ENCODE measurements around the gene U2AF2.

U2AF2 gene

GRCh38 chr19:55677572-55678028, 22.8 kb downstream of the U2AF2 start:
- DNase-seq = no peak

- DNase-seq = no peak
Observed at GRCh38 chr19:55678121-55678671, 23.4 kb downstream of the U2AF2 start.

- DNase-seq = no peak
Observed at GRCh38 chr19:55679343-55680257, 24.8 kb downstream of the U2AF2 start.

- DNase-seq = no peak
Observed at GRCh38 chr19:55680339-55681130, 25.7 kb downstream of the U2AF2 start.

GRCh38 chr19:55681131-55682092, 26.6 kb downstream of the U2AF2 start:
- no peak for DNase-seq

GRCh38 chr19:55683449-55684261, 28.8 kb downstream of the U2AF2 start:
- DNase-seq = no peak

GRCh38 chr19:55684946-55685681, 30.3 kb downstream of the U2AF2 start:
- DNase-seq = no peak

- no peak for DNase-seq
Observed at GRCh38 chr19:55685776-55686175, 30.9 kb downstream of the U2AF2 start.

- DNase-seq = no peak
Observed at GRCh38 chr19:55686311-55687050, 31.6 kb downstream of the U2AF2 start.

GRCh38 chr19:55687281-55688201, 32.7 kb downstream of the U2AF2 start:
- DNase-seq = no peak

GRCh38 chr19:55688422-55689218, 33.8 kb downstream of the U2AF2 start:
- no peak for DNase-seq

GRCh38 chr19:55689411-55690108, 34.7 kb downstream of the U2AF2 start:
- no peak for DNase-seq

- DNase-seq = no peak
Observed at GRCh38 chr19:55690109-55690768, 35.4 kb downstream of the U2AF2 start.

- DNase-seq = no peak
Observed at GRCh38 chr19:55690769-55691545, 36.1 kb downstream of the U2AF2 start.

- no peak for DNase-seq
Observed at GRCh38 chr19:55691561-55692481, 37.0 kb downstream of the U2AF2 start.

Data from SHP77 treated with DMSO at 0.1 percent for 48 hours (cell line).